ENCODE results near the gene SLFN14.
"Not testable (repeated sequence)": the region's sequence is repeated elsewhere in the genome, so short reads cannot be mapped to it uniquely, and the experiment has no call there.

The SLFN14 gene

GRCh38 chr17:35557353-35557752 is 3.3 kb downstream of the SLFN14 start:
- DNase-seq = no peak

- no peak for DNase-seq
Measured at GRCh38 chr17:35555691-35556090, 4.9 kb downstream of the SLFN14 start.

- no peak for DNase-seq
Measured at GRCh38 chr17:35554668-35555067, 6.0 kb downstream of the SLFN14 start.

- no peak for DNase-seq
Measured at GRCh38 chr17:35553310-35553709, 7.3 kb downstream of the SLFN14 start.

DNA sequence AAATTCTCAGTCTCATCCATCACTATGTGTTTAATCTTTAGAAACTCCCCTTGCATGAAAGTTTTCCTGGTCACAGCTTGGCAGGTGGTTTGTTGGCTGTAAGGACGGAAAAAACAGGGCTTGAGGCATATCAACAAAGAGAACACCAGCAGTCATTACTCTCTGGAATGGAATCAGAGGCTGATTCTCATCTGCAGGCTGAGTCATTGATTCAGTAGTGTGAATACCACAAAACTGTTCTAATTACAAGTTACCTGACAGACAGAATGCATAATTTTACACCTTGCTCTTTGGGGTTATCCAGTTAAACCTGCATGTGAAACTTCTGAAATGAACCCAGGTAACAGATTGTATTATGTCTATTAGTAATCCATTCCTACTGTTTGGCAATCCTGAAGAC is 11.6 kb downstream of the SLFN14 start:
- DNase-seq = no peak

- no peak for DNase-seq
Measured at GRCh38 chr17:35548208-35548810, 12.3 kb downstream of the SLFN14 start.

DNA sequence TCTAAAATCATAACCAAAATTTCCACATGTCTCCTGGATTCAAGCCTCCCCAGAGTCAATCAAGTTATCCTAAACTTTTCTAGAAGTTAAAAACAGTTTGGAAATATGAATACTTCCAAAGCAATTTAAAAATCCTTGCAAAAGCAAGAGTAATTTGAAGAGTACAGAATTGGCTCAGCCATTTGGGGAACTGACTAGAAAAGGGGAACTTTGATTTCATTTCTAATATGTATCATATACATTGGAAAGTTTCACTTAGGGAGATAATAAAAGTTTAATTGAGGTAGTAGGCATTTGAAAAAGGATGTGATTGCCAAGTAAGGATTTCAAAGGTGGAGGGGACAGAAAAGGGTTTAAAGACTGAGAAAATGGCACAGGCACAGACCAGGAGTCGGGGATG is 14.1 kb downstream of the SLFN14 start:
- no peak for DNase-seq

GRCh38 chr17:35545150-35545549 is 15.5 kb downstream of the SLFN14 start:
- no peak for DNase-seq

- DNase-seq = no peak
Measured at GRCh38 chr17:35543856-35544255, 16.8 kb downstream of the SLFN14 start.

- no peak for DNase-seq
Measured at GRCh38 chr17:35542990-35543389, 17.6 kb downstream of the SLFN14 start.

- no peak for DNase-seq
Measured at GRCh38 chr17:35541434-35541833, 19.2 kb downstream of the SLFN14 start.

DNA sequence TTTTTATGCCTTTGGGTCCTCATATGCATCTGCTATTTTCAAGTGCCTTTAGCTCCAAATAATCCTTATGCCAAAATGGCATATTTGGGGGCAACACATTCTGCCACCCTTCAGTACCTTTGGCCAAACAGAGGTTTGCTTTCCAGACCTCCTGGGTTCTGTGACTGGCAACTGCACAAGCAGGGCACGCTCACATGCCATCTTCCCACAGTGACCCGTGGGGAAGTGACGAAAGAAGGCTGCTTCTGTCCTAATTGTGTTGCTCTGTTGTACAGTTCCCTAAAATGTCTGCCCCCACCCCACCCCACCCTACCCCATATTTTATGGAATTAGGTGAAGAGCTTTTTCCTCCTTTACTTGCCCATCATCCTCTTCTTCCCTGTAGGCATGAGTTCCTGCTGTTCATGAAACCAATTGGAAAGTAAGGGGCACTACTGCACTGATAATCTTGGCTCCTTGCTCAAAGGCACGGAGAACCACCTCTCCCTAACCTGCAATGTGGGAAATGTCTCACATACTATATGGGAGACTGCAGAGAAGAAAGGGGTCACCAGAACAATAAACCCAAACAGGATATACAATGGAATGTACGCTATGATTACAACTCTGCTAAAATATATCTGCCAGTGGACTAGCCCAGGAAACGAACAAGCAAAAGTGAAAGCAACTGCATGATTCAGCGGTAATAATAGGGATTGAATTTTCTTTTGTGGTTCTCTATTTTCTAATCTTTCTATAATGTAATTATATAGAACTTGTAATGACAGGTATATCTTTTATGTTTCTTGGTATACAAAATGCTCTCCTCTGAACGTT is 19.8 kb downstream of the SLFN14 start:
- DNase-seq = no peak

DNA sequence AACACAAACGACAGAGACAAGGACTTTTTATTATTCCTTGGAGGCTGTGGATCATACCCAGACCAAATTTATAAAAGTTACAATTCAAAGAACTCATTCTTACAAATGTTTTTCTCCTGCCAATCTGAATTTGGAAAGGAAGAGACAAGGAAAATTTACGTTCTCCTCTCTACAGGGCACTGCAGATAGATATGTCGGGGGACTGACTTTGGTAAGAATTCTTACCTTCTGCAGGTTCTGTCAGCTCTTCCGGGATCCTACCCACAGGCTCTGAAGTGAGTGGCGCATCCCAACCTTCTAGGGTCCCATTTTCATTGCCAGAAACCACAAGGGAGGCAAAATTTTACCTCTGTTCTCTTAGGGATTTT is 21.0 kb downstream of the SLFN14 start:
- DNase-seq = no peak

DNA sequence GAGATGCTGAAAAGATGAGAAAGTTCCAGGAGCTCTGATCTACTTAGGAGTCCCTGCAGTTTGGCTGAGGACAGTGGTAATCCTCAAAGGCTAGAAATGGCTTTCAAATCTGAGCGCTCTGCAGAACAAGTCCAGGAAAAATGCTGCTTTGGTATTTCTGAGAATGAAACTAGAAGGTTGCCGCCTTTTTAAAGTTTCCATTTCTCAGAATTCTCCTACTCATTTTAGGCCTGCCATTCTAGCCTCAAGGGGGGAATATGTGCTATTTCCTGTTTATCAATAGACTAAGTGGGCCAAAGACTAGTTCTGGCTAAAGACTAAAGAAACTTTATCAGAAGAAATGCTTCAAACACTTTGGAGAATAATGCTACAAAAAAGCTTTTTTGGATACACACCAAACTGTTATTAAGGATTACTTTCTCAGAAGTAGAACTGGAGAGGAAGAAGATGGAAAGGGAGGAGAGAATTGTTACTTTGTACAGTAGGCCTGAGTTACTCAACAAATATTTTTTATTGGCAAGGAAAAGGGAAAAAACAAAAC is 22.9 kb downstream of the SLFN14 start, which contains the start of gene SLFN12L:
Gene SLFN12L, minus strand, starts transcription at position 78 of the 541 bp plus-strand sequence. CDS start 15,314 bp downstream, outside the sequence.
- no peak for DNase-seq

- no peak for DNase-seq
Measured at GRCh38 chr17:35536664-35537171, 23.9 kb downstream of the SLFN14 start.

- DNase-seq = not testable (repeated sequence)
Measured at GRCh38 chr17:35535406-35535805, 25.2 kb downstream of the SLFN14 start.

DNA sequence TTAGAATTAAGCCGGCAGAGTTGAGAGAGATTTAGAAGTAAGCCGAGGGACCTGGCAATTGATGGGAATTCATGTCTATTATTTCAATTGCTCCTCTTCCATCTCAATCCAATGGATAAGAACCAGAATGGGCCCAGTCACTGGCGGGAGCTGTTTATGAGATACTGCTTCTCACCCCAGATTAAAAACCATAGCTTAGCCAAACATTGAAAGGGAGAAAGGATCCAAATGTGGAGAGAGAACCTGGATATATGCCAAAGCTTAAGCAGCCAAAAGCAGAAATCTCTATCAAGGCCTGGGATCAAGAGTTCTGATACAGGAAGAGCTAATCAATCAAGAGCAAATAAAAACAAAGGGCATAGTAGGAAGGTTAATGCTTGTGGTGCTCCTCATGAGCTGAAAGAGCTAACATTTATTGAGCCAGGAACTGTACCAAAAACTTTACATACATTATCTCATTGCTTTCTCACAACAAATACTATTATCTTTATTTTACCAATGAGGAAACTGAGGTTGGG is 26.0 kb downstream of the SLFN14 start:
- DNase-seq = no peak

GRCh38 chr17:35531160-35531559 is 29.5 kb downstream of the SLFN14 start:
- DNase-seq = no peak

DNA sequence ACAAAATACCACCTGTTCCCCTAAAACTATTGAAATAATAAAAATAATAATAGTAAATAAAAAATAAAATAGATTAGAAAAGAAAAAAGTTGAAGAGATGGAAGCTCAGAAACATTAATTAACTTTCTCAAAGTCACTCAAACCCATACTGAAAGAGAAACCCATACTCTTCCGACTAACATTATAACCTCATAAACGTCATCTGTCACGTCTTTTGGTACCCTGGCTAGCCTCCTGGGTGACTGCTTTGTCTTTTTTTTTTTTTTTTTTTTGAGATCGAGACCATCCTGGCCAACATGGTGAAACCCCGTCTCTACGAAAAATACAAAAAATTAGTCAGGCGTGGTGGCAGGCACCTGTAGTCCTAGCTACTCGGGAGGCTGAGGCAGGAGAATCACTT is 30.8 kb downstream of the SLFN14 start:
- DNase-seq = no peak

GRCh38 chr17:35529326-35529725 is 31.3 kb downstream of the SLFN14 start:
- not testable (repeated sequence) for DNase-seq

- DNase-seq = no peak
Measured at GRCh38 chr17:35523296-35523695, 37.3 kb downstream of the SLFN14 start.

GRCh38 chr17:35521654-35522256 is 38.9 kb downstream of the SLFN14 start:
- DNase-seq = not testable (repeated sequence)

DNA sequence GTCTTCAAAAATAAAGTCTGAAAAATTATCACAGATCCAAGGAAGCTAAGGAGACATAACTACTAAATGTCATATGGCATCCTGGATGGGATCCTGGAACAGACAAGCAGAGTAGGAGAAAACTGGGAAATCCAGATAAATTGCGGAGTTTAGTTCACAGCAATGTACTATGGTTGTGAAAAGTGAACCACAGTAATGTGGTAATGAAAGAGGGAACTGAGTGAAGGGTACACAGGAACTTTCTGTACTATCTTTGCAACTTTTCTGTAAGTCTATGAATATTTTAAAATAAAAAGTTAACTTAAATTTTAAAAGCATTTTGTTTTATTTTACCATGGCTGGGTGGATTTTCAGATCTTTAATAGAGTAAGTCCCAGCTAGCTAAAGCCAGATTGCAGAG is 39.5 kb downstream of the SLFN14 start:
- DNase-seq = no peak

All from NCI-H1048 (cell line).